Gastrocnemius medialis (tissue), 4 donors: ENCODE data around the gene OR6P1. TPM values are rescaled to one million over a fixed set of nuclear protein-coding genes. Genes with fewer than 3 reads are reported as not detected.

Source experiments
- ATAC-seq, 2 donors: fragments of 150-250 bp; one replicate each; pipeline ENCODE4 v1.9.1; 2016
- DNase-seq, 2 donors: peaks; one replicate each; pipeline ENCODE4 v3.0.0-alpha.2; 2019
- H3K27ac ChIP-seq, 4 donors: fragments of 200-600 bp; sonication (generic); 1 replicate in 1 of 4; 2 replicates in 3 of 4; pipeline ENCODE4 v1.5.1; 2016 to 2018; ENCODE audit warnings: mild to moderate bottlenecking in 2 of 4, moderate library complexity in 1 of 4
- H3K27me3 ChIP-seq, 3 donors: fragments of 200-600 bp; sonication (generic) in 2 of 3; 1 replicate in 1 of 3; 2 replicates in 2 of 3; pipeline versions ENCODE4 v1.5.1 to v1.6.0; 2016 to 2019; ENCODE audit warnings: mild to moderate bottlenecking in 1 of 3, moderate library complexity in 1 of 3
- H3K36me3 ChIP-seq, 2 donors: fragments of 200-600 bp; sonication (generic) in 1 of 2; one replicate each; pipeline ENCODE4 v1.5.1; 2017 to 2018
- H3K4me1 ChIP-seq, 2 donors: fragments of 200-600 bp; sonication (generic) in 1 of 2; one replicate each; pipeline ENCODE4 v1.5.1; 2016 to 2017; ENCODE audit warnings: mild to moderate bottlenecking in 2 of 2
- H3K4me3 ChIP-seq, 4 donors: fragments of 200-600 bp; sonication (generic) in 3 of 4; 1 replicate in 1 of 4; 2 replicates in 3 of 4; pipeline ENCODE4 v1.5.1; 2016 to 2019; ENCODE audit warnings: mild to moderate bottlenecking in 2 of 4
- H3K9me3 ChIP-seq, 3 donors: fragments of 200-600 bp; sonication (generic) in 2 of 3; 1 replicate in 1 of 3; 2 replicates in 2 of 3; pipeline ENCODE4 v1.5.1; 2016 to 2019
- CTCF ChIP-seq, 5 experiments: fragments of 450-650 bp in 3 of 5; fragments of 200-600 bp in 2 of 5; sonication (generic) in 2 of 5; IDR thresholded peaks in 4 of 5; conservative IDR thresholded peaks in 1 of 5; 1 replicate in 4 of 5; 2 replicates in 1 of 5; pipeline ENCODE4 v1.5.1; 2016 to 2019; ENCODE audit warnings: antibody characterized with exemption in 5 of 5, mild to moderate bottlenecking in 3 of 5, moderate library complexity in 3 of 5
- POLR2A ChIP-seq, 2 donors: fragments of 450-650 bp; IDR thresholded peaks; one replicate each; pipeline ENCODE4 v1.6.1; 2017; ENCODE audit warnings: antibody characterized with exemption in 2 of 2, mild to moderate bottlenecking in 2 of 2, moderate library complexity in 2 of 2
- in situ Hi-C, 4 donors: fragments of 200-750 bp; cut with MboI; loops; one replicate each; pipeline versions ENCODE4 v1.15.0 to v1.8.0; 2017; ENCODE audit warnings: low sequenced_read_pairs in 4 of 4
- intact Hi-C: fragments of 100-400 bp; cut with DNase I; formaldehyde crosslinking; loops from one replicate; pipeline ENCODE4 v1.15.1; 2023; ENCODE audit warnings: low total_unique reads
- total RNA-seq, 4 donors: library from RNA; depleted of rRNA; stranded (reverse); fragments of >200 nt; gene quantifications; one replicate each; pipeline versions ENCODE4 v1.1.0 to v1.2.3, GENCODE V29; 2016

OR6P1 gene
- total RNA-seq, 4 donors from 2014 or later, result not detected

GRCh38 chr1:158572226-158572625 lies 1.8 kb upstream of the OR6P1 start:
- no peak overlapping the region for H3K27ac ChIP-seq
- no peak for ATAC-seq
- no peaks in the 10 kb centered on the region for H3K9me3 ChIP-seq
- H3K36me3 ChIP-seq, result no peaks in the 10 kb centered on the region
- in situ Hi-C loops (no loop called here), intact Hi-C loops (no loop called here)
- TF ChIP-seq CTCF (IDR thresholded peaks at IDR 0.05 in 4 of 5, conservative IDR thresholded peaks at IDR 0.05 in 1 of 5) (no peak), POLR2A (IDR thresholded peaks at IDR 0.05) (no peak)
- H3K4me1 ChIP-seq, result no peaks in the 10 kb centered on the region
- no peaks in the 10 kb centered on the region for H3K27me3 ChIP-seq
- DNase-seq, result no peak
- H3K4me3 ChIP-seq, result no peak overlapping the region

- TF ChIP-seq CTCF (IDR thresholded peaks at IDR 0.05 in 4 of 5, conservative IDR thresholded peaks at IDR 0.05 in 1 of 5) (no peak), POLR2A (IDR thresholded peaks at IDR 0.05) (no peak)
- Histone ChIP-seq H3K27me3 (no peaks in the 10 kb centered on the region), H3K9me3 (no peaks in the 10 kb centered on the region), H3K4me1 (no peaks in the 10 kb centered on the region), H3K27ac (no peak overlapping the region), H3K36me3 (no peaks in the 10 kb centered on the region), H3K4me3 (no peak overlapping the region)
- ATAC-seq (no peak), DNase-seq (no peak)
- intact Hi-C loops (no loop called here), in situ Hi-C loops (no loop called here)
These were observed 5.8 kb downstream of the OR6P1 start for GRCh38 chr1:158564608-158565007.

- intact Hi-C loops, result no loop called here
- no peak overlapping the region for H3K4me3 ChIP-seq
- ATAC-seq (no peak), DNase-seq (no peak)
- no peaks in the 10 kb centered on the region for H3K36me3 ChIP-seq
- H3K9me3 ChIP-seq, result no peaks in the 10 kb centered on the region
- H3K27ac ChIP-seq, result no peak overlapping the region
- in situ Hi-C loops, result no loop called here
- no peaks in the 10 kb centered on the region for H3K27me3 ChIP-seq
- H3K4me1 ChIP-seq, result no peaks in the 10 kb centered on the region
- TF ChIP-seq POLR2A (IDR thresholded peaks at IDR 0.05), result no peak
- TF ChIP-seq CTCF (IDR thresholded peaks at IDR 0.05 in 4 of 5, conservative IDR thresholded peaks at IDR 0.05 in 1 of 5), result no peak
These were observed 6.5 kb downstream of the OR6P1 start for GRCh38 chr1:158563853-158564252.

- intact Hi-C loops (no loop called here), in situ Hi-C loops (no loop called here)
- H3K27me3 ChIP-seq, result no peaks in the 10 kb centered on the region
- no peaks in the 10 kb centered on the region for H3K36me3 ChIP-seq
- no peaks in the 10 kb centered on the region for H3K9me3 ChIP-seq
- ATAC-seq, result no peak
- no peaks in the 10 kb centered on the region for H3K4me1 ChIP-seq
- no peak for DNase-seq
- no peak overlapping the region for H3K27ac ChIP-seq
- TF ChIP-seq CTCF (IDR thresholded peaks at IDR 0.05 in 4 of 5, conservative IDR thresholded peaks at IDR 0.05 in 1 of 5) (no peak), POLR2A (IDR thresholded peaks at IDR 0.05) (no peak)
- no peak overlapping the region for H3K4me3 ChIP-seq
These were observed 10.7 kb downstream of the OR6P1 start for GRCh38 chr1:158559696-158560095.

- H3K9me3 ChIP-seq, result no peaks in the 10 kb centered on the region
- H3K4me1 ChIP-seq, result no peaks in the 10 kb centered on the region
- no peak within 1 kb of the TSS for H3K4me3 ChIP-seq
- no peak for ATAC-seq
- no peak for TF ChIP-seq CTCF (IDR thresholded peaks at IDR 0.05 in 4 of 5, conservative IDR thresholded peaks at IDR 0.05 in 1 of 5)
- intact Hi-C loops, result no loop called here
- H3K27ac ChIP-seq, result no peak within 1 kb of the TSS
- H3K36me3 ChIP-seq, result no peaks in the 10 kb centered on the region
- no peak for DNase-seq
- H3K27me3 ChIP-seq, result no peaks in the 10 kb centered on the region
- in situ Hi-C loops, result no loop called here
These were observed 16.0 kb downstream of the OR6P1 start, which contains the start of gene OR6Y1 for GRCh38 chr1:158554352-158554751. TSS of gene OR6Y1 (minus strand) at chr1:158554405. CDS start at chr1:158548105, 6,300 bp downstream.
